HEK293 (cell line): ENCODE measurements around the gene REM2.

Source experiments
- CTCF ChIA-PET: fragments of 350-600 bp; formaldehyde crosslinking; extraction: SDS; loops from one replicate; lab custom pipeline; 2021; ENCODE audit warnings: antibody characterized with exemption; lab: Yijun Ruan, JAX
- POLR2A ChIA-PET: fragments of 300-600 bp; formaldehyde crosslinking; extraction: SDS; loops from one replicate; lab custom pipeline; 2020; ENCODE audit warnings: antibody characterized with exemption, inconsistent platforms; lab: Yijun Ruan, JAX
- H3K27ac ChIP-seq: fragments of 200-500 bp; sonication (Bioruptor generic); 2 replicates; pipeline ENCODE4 v1.5.1; 2014; ENCODE audit warnings: low read depth, low read length, control low read depth, inconsistent platforms; ENCODE audit errors: extremely low read depth
- H3K36me3 ChIP-seq, 2 experiments: fragments of 200-500 bp in 1 of 2; sonication (Bioruptor generic) in 1 of 2; 1 replicate in 1 of 2; 2 replicates in 1 of 2; pipeline ENCODE4 v1.5.1; 2014 to 2017; ENCODE audit warnings: inconsistent platforms in 2 of 2, low read length in 2 of 2; ENCODE audit not compliant: control insufficient read depth in 2 of 2, insufficient read depth in 1 of 2
- H3K4me1 ChIP-seq: fragments of 200-500 bp; sonication (Bioruptor generic); 2 replicates; pipeline ENCODE4 v1.5.1; 2014; ENCODE audit warnings: mild to moderate bottlenecking, low read length, inconsistent platforms; ENCODE audit not compliant: control insufficient read depth, insufficient read depth
- H3K4me3 ChIP-seq: 2 replicates; pipeline ENCODE4 v1.5.1; 2011; ENCODE audit warnings: low read depth, mild to moderate bottlenecking, control low read depth, low read length, moderate library complexity
- H3K9me3 ChIP-seq: fragments of 200-500 bp; sonication (Bioruptor generic); 2 replicates; pipeline ENCODE4 v1.5.1; 2014; ENCODE audit warnings: low read depth, low read length, inconsistent platforms; ENCODE audit not compliant: control insufficient read depth, insufficient read depth
- EGR2 ChIP-seq: fragments of 450-650 bp; formaldehyde crosslinking; IDR thresholded peaks from 2 replicates; pipeline ENCODE4 v1.5.1; 2016; ENCODE audit warnings: low read depth, missing biosample characterization, missing genetic modification characterization
- IKZF3 ChIP-seq: fragments of 450-650 bp; IDR thresholded peaks from 2 replicates; pipeline ENCODE4 v1.5.0; 2018; ENCODE audit warnings: missing biosample characterization, mild to moderate bottlenecking, missing genetic modification characterization, moderate library complexity
- OSR2 ChIP-seq: fragments of 450-650 bp; formaldehyde crosslinking; IDR thresholded peaks from 2 replicates; pipeline ENCODE4 v1.5.1; 2016; ENCODE audit warnings: missing biosample characterization, missing genetic modification characterization
- ZFHX2 ChIP-seq: fragments of 450-650 bp; formaldehyde crosslinking; conservative IDR thresholded peaks from 2 replicates; pipeline ENCODE4 v1.5.1; 2016; ENCODE audit warnings: missing biosample characterization, missing genetic modification characterization
- ZNF10 ChIP-seq: fragments of 450-650 bp; formaldehyde crosslinking; IDR thresholded peaks from 2 replicates; pipeline ENCODE4 v1.5.1; 2017; ENCODE audit warnings: missing biosample characterization, missing genetic modification characterization
- ZNF223 ChIP-seq: fragments of 450-650 bp; formaldehyde crosslinking; IDR thresholded peaks from 2 replicates; pipeline ENCODE4 v1.5.1; 2016; ENCODE audit warnings: missing biosample characterization, missing genetic modification characterization
- ZNF335 ChIP-seq: fragments of 450-650 bp; formaldehyde crosslinking; conservative IDR thresholded peaks from 2 replicates; pipeline ENCODE4 v1.5.1; 2016; ENCODE audit warnings: missing biosample characterization, missing genetic modification characterization
- ZNF341 ChIP-seq: fragments of 450-650 bp; formaldehyde crosslinking; IDR thresholded peaks from 2 replicates; pipeline ENCODE4; 2016; ENCODE audit warnings: low read depth, missing biosample characterization, missing genetic modification characterization
- ZNF423 ChIP-seq: fragments of 450-650 bp; formaldehyde crosslinking; IDR thresholded peaks from 2 replicates; pipeline ENCODE4 v1.5.1; 2016; ENCODE audit warnings: missing biosample characterization, missing genetic modification characterization
- ZNF48 ChIP-seq: fragments of 450-650 bp; formaldehyde crosslinking; IDR thresholded peaks from 2 replicates; pipeline ENCODE4 v1.5.1; 2016; ENCODE audit warnings: missing biosample characterization, missing genetic modification characterization
- ZNF521 ChIP-seq: fragments of 450-650 bp; formaldehyde crosslinking; IDR thresholded peaks from 2 replicates; pipeline ENCODE4 v1.5.1; 2017; ENCODE audit warnings: missing biosample characterization, mild to moderate bottlenecking, missing genetic modification characterization
- ZNF558 ChIP-seq: fragments of 450-650 bp; formaldehyde crosslinking; IDR thresholded peaks from 2 replicates; pipeline ENCODE4 v1.5.1; 2016; ENCODE audit warnings: missing biosample characterization, missing genetic modification characterization
- ZNF626 ChIP-seq: fragments of 450-650 bp; sonication (Bioruptor Pico); formaldehyde crosslinking; IDR thresholded peaks from 2 replicates; pipeline ENCODE4 v1.5.1; 2018; ENCODE audit warnings: missing biosample characterization, missing genetic modification characterization, inconsistent platforms
- ZNF707 ChIP-seq: fragments of 450-650 bp; formaldehyde crosslinking; IDR thresholded peaks from 2 replicates; pipeline ENCODE4 v1.5.1; 2016; ENCODE audit warnings: missing biosample characterization, missing genetic modification characterization
- ZNF768 ChIP-seq: fragments of 450-650 bp; formaldehyde crosslinking; IDR thresholded peaks from 2 replicates; pipeline ENCODE4 v1.5.1; 2018; ENCODE audit warnings: missing biosample characterization, mild to moderate bottlenecking, missing genetic modification characterization
- ZNF830 ChIP-seq: fragments of 450-650 bp; IDR thresholded peaks from 2 replicates; pipeline ENCODE4 v1.5.0; 2018; ENCODE audit warnings: missing biosample characterization, missing genetic modification characterization, low read depth, mild to moderate bottlenecking, moderate library complexity
- ZNF837 ChIP-seq: fragments of 450-650 bp; formaldehyde crosslinking; IDR thresholded peaks from 2 replicates; pipeline ENCODE4 v1.5.1; 2016; ENCODE audit warnings: missing biosample characterization, missing genetic modification characterization
- TF ChIP-seq, protein P1 (sequence below): fragments of 450-650 bp; formaldehyde crosslinking; IDR thresholded peaks from 2 replicates; pipeline ENCODE4 v1.5.1; 2016; ENCODE audit warnings: missing biosample characterization, missing genetic modification characterization, low read depth
- TF ChIP-seq, protein P2 (sequence below): fragments of 450-650 bp; formaldehyde crosslinking; IDR thresholded peaks from 2 replicates; pipeline ENCODE4 v1.5.1; 2016; ENCODE audit warnings: missing biosample characterization, missing genetic modification characterization

REM2 gene

GRCh38 chr14:22845821-22846625 lies 37.0 kb upstream of the REM2 start:
- H3K4me1 ChIP-seq, result no peaks in the 10 kb centered on the region
- no peak overlapping the region for H3K4me3 ChIP-seq
- H3K27ac ChIP-seq, result no peak overlapping the region
- TF ChIP-seq ZNF48 (no peak), ZNF341 (tag by site-specific recombination) (peak; percentile 35), ZNF707 (no peak), ZFHX2 (peak; percentile 46; the same call in 1 of the 2 replicates), EGR2 (peak; percentile 30; the same call in 1 of the 2 replicates)
- POLR2A ChIA-PET, result no interaction called here
- no peaks in the 10 kb centered on the region; a peak in 1 of 3 replicates for H3K36me3 ChIP-seq
- CTCF ChIA-PET, result interaction anchor here (0.6 kb wide), 2 partner anchors 11 to 275 kb away, joined by 3 to 6 read pairs; no protein-coding TSS in a partner anchor
- H3K9me3 ChIP-seq, result no peaks in the 10 kb centered on the region

- H3K27ac ChIP-seq, result no peak overlapping the region
- no peaks in the 10 kb centered on the region; a peak in 1 of 3 replicates for H3K36me3 ChIP-seq
- H3K9me3 ChIP-seq, result no peaks in the 10 kb centered on the region
- TF ChIP-seq ZNF423 (tag by site-specific recombination), result no peak
- TF ChIP-seq ZNF341 (tag by site-specific recombination), result 0 out of 2 replicates have a peak, but pooled peaks have one; percentile 33
- CTCF ChIA-PET, result interaction anchor here (9.7 kb wide), 1 partner anchor 24 kb away, joined by 115 read pairs; no protein-coding TSS in a partner anchor
- no peak overlapping the region for H3K4me3 ChIP-seq
- POLR2A ChIA-PET, result interaction anchor here (0.9 kb wide), 1 partner anchor 12 kb away, joined by 3 read pairs; no protein-coding TSS in a partner anchor
- H3K4me1 ChIP-seq, result no peaks in the 10 kb centered on the region
These were observed 36.2 kb upstream of the REM2 start for GRCh38 chr14:22846811-22847307.

GRCh38 chr14:22847661-22848341 lies 35.2 kb upstream of the REM2 start:
- Histone ChIP-seq H3K4me1 (no peaks in the 10 kb centered on the region), H3K27ac (no peak overlapping the region), H3K4me3 (no peak overlapping the region), H3K36me3 (no peaks in the 10 kb centered on the region; a peak in 1 of 3 replicates), H3K9me3 (no peaks in the 10 kb centered on the region)
- no peak for TF ChIP-seq ZNF558 (tag by site-specific recombination)
- no peak for TF ChIP-seq IKZF3
- POLR2A ChIA-PET, result interaction anchor here (0.9 kb wide), 1 partner anchor 13 kb away, joined by 3 read pairs; no protein-coding TSS in a partner anchor
- CTCF ChIA-PET, result interaction anchor here (1.0 to 9.7 kb wide), 3 partner anchors 25 to 291 kb away, joined by 3 to 115 read pairs (median 6); no protein-coding TSS in a partner anchor

- Histone ChIP-seq H3K9me3 (no peaks in the 10 kb centered on the region), H3K4me3 (no peak overlapping the region), H3K4me1 (no peaks in the 10 kb centered on the region), H3K27ac (no peak overlapping the region), H3K36me3 (no peaks in the 10 kb centered on the region; a peak in 1 of 3 replicates)
- ChIA-PET CTCF (interaction anchor here (0.6 to 9.7 kb wide), 4 partner anchors 12 to 292 kb away, joined by 3 to 115 read pairs (median 4); no protein-coding TSS in a partner anchor), POLR2A (interaction anchor here (0.6 kb wide), 1 partner anchor 22 kb away, joined by 3 read pairs; no protein-coding TSS in a partner anchor)
- TF ChIP-seq ZNF768, result no peak
- no peak for TF ChIP-seq ZNF837 (tag by site-specific recombination)
- no peak for TF ChIP-seq ZNF626 (tag by site-specific recombination)
- TF ChIP-seq, protein P1, sequence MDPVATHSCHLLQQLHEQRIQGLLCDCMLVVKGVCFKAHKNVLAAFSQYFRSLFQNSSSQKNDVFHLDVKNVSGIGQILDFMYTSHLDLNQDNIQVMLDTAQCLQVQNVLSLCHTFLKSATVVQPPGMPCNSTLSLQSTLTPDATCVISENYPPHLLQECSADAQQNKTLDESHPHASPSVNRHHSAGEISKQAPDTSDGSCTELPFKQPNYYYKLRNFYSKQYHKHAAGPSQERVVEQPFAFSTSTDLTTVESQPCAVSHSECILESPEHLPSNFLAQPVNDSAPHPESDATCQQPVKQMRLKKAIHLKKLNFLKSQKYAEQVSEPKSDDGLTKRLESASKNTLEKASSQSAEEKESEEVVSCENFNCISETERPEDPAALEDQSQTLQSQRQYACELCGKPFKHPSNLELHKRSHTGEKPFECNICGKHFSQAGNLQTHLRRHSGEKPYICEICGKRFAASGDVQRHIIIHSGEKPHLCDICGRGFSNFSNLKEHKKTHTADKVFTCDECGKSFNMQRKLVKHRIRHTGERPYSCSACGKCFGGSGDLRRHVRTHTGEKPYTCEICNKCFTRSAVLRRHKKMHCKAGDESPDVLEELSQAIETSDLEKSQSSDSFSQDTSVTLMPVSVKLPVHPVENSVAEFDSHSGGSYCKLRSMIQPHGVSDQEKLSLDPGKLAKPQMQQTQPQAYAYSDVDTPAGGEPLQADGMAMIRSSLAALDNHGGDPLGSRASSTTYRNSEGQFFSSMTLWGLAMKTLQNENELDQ, result no peak
- TF ChIP-seq OSR2 (tag by site-specific recombination), result no peak
- TF ChIP-seq ZNF521 (tag by site-specific recombination), result no peak
- 0 out of 2 replicates have a peak, but pooled peaks have one; percentile 24 for TF ChIP-seq ZNF335 (tag by site-specific recombination)
- TF ChIP-seq ZNF830 (tag by site-specific recombination), result no peak
- no peak for TF ChIP-seq ZNF223 (tag by site-specific recombination)
- TF ChIP-seq, protein P2, sequence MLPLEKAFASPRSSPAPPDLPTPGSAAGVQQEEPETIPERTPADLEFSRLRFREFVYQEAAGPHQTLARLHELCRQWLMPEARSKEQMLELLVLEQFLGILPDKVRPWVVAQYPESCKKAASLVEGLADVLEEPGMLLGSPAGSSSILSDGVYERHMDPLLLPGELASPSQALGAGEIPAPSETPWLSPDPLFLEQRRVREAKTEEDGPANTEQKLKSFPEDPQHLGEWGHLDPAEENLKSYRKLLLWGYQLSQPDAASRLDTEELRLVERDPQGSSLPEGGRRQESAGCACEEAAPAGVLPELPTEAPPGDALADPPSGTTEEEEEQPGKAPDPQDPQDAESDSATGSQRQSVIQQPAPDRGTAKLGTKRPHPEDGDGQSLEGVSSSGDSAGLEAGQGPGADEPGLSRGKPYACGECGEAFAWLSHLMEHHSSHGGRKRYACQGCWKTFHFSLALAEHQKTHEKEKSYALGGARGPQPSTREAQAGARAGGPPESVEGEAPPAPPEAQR, result no peak
- TF ChIP-seq ZNF10 (tag by site-specific recombination), result no peak
These were observed 34.5 kb upstream of the REM2 start for GRCh38 chr14:22848351-22849164.
